IMR-90 (cell line): ENCODE results near the gene ATP6V0E2. TPM values are rescaled to one million over a fixed set of nuclear protein-coding genes. Genes with fewer than 3 reads are reported as not detected.

ENCODE experiments used
- ATAC-seq: fragments of 200-7000 bp; cut with Tn5 transposase; 2 replicates; pipeline ENCODE4 v1.9.1; 2020; ENCODE audit warnings: low read depth, mild to moderate bottlenecking, moderate library complexity
- BruUV-seq: library from RNA; stranded (reverse); fragments of 400-500 nt; replicated peaks from 2 replicates; lab custom pipeline; 2021; lab: Mats Ljungman, UMichigan
- CTCF ChIA-PET: fragments of 300-600 bp; formaldehyde crosslinking; extraction: SDS; loops from one replicate; lab custom pipeline; 2021; ENCODE audit warnings: antibody characterized with exemption; lab: Yijun Ruan, JAX
- POLR2A ChIA-PET: fragments of 300-600 bp; sonication (Branson Sonifier 250); formaldehyde crosslinking; loops from one replicate; lab custom pipeline; 2022; ENCODE audit warnings: antibody characterized with exemption; ENCODE audit not compliant: unreplicated experiment; lab: Charles Lee
- DNase-seq: peaks from one replicate; pipeline ENCODE4 v3.0.0; 2013
- H2AFZ ChIP-seq: replicated peaks from 2 replicates; pipeline ENCODE3; 2013; ENCODE audit warnings: low read length, mild to moderate bottlenecking; ENCODE audit not compliant: poor library complexity
- H2AK5ac ChIP-seq: 2 replicates; pipeline ENCODE4 v1.6.1; 2013; ENCODE audit warnings: low read depth, low read length, inconsistent platforms
- H2AK9ac ChIP-seq: replicated peaks from 2 replicates; pipeline ENCODE3; 2013; ENCODE audit warnings: mild to moderate bottlenecking, low read depth, low read length, moderate library complexity; ENCODE audit not compliant: poor library complexity
- H2BK120ac ChIP-seq: 2 replicates; pipeline ENCODE4 v1.6.1; 2013; ENCODE audit warnings: low read depth, low read length, inconsistent platforms
- H2BK15ac ChIP-seq: 3 replicates; pipeline ENCODE4 v1.6.1; 2013; ENCODE audit warnings: low read depth, low read length, inconsistent platforms
- H2BK20ac ChIP-seq: 2 replicates; pipeline ENCODE4 v1.6.1; 2013; ENCODE audit warnings: low read depth, mild to moderate bottlenecking, inconsistent platforms, low read length, moderate library complexity
- H2BK5ac ChIP-seq: 2 replicates; pipeline ENCODE4 v1.6.1; 2013; ENCODE audit warnings: mild to moderate bottlenecking, low read depth, low read length, inconsistent platforms; ENCODE audit not compliant: poor library complexity, severe bottlenecking
- H3K14ac ChIP-seq: replicated peaks from 2 replicates; pipeline ENCODE4 v1.6.1; 2013; ENCODE audit warnings: low read depth, low read length, inconsistent platforms
- H3K18ac ChIP-seq: 2 replicates; pipeline ENCODE4 v1.6.1; 2013; ENCODE audit warnings: low read depth, low read length, control low read depth
- H3K23ac ChIP-seq: 2 replicates; pipeline ENCODE4 v1.6.1; 2013; ENCODE audit warnings: low read depth, low read length, inconsistent platforms
- H3K27ac ChIP-seq: 2 replicates; pipeline ENCODE4 v1.5.1; 2013; ENCODE audit warnings: mild to moderate bottlenecking, control low read depth, low read length; ENCODE audit not compliant: insufficient read depth
- H3K27me3 ChIP-seq: 2 replicates; pipeline ENCODE4 v1.6.1; 2013; ENCODE audit warnings: low read length; ENCODE audit not compliant: control insufficient read depth, insufficient read depth
- H3K36me3 ChIP-seq: 2 replicates; pipeline ENCODE4 v1.6.1; 2013; ENCODE audit warnings: low read length, mixed read lengths; ENCODE audit not compliant: control insufficient read depth, insufficient read depth
- H3K4ac ChIP-seq: 2 replicates; pipeline ENCODE4 v1.6.1; 2013; ENCODE audit warnings: low read depth, low read length, inconsistent platforms
- H3K4me1 ChIP-seq: 2 replicates; pipeline ENCODE4 v1.6.1; 2013; ENCODE audit warnings: low read length, mixed read lengths; ENCODE audit not compliant: control insufficient read depth, insufficient read depth
- H3K4me2 ChIP-seq: 2 replicates; pipeline ENCODE4 v1.6.1; 2013; ENCODE audit warnings: low read depth, mild to moderate bottlenecking, control low read depth, low read length, moderate library complexity
- H3K4me3 ChIP-seq: 2 replicates; pipeline ENCODE4 v1.5.1; 2013; ENCODE audit warnings: low read depth, mild to moderate bottlenecking, control low read depth, low read length, moderate library complexity; ENCODE audit not compliant: insufficient read depth
- H3K56ac ChIP-seq: 2 replicates; pipeline ENCODE4 v1.6.1; 2013; ENCODE audit warnings: low read length, inconsistent platforms; ENCODE audit not compliant: insufficient read depth; ENCODE audit errors: extremely low read depth
- H3K79me1 ChIP-seq, 2 experiments: 2 replicates each; pipeline ENCODE4 v1.6.1; 2013; ENCODE audit warnings: low read length in 2 of 2, inconsistent platforms in 1 of 2, low read depth in 1 of 2
- H3K9ac ChIP-seq: 2 replicates; pipeline ENCODE4 v1.6.1; 2013; ENCODE audit warnings: low read depth, low read length, control low read depth
- H3K9me1 ChIP-seq: 2 replicates; pipeline ENCODE4 v1.6.1; 2013; ENCODE audit warnings: low read length, inconsistent platforms; ENCODE audit not compliant: insufficient read depth
- H3K9me3 ChIP-seq: 2 replicates; pipeline ENCODE4 v1.6.1; 2013; ENCODE audit warnings: low read length; ENCODE audit not compliant: control insufficient read depth, insufficient read depth
- H4K20me1 ChIP-seq: 2 replicates; pipeline ENCODE4 v1.6.1; 2013; ENCODE audit warnings: low read length, inconsistent platforms; ENCODE audit not compliant: insufficient read depth
- H4K5ac ChIP-seq: 2 replicates; pipeline ENCODE4 v1.6.1; 2013; ENCODE audit warnings: mild to moderate bottlenecking, low read depth, low read length, control low read depth
- H4K8ac ChIP-seq, 2 experiments: 2 replicates each; pipeline ENCODE4 v1.6.1; 2013; ENCODE audit warnings: low read depth in 2 of 2, low read length in 2 of 2, control low read depth in 1 of 2, inconsistent platforms in 1 of 2
- H4K91ac ChIP-seq: 2 replicates; pipeline ENCODE4 v1.6.1; 2013; ENCODE audit warnings: low read depth, low read length, inconsistent platforms; ENCODE audit not compliant: insufficient read depth
- BHLHE40 ChIP-seq: fragments of 150-350 bp; IDR thresholded peaks from 2 replicates; pipeline ENCODE4 v1.6.1; 2016; ENCODE audit warnings: mild to moderate bottlenecking, low read depth, low read length
- CHD1 ChIP-seq: IDR thresholded peaks from 2 replicates; pipeline ENCODE4 v1.6.1; 2012; ENCODE audit warnings: low read depth, low read length, improper control_type of control experiment
- MAFK ChIP-seq: IDR thresholded peaks from 2 replicates; pipeline ENCODE4 v1.6.1; 2012; ENCODE audit warnings: low read depth, low read length, improper control_type of control experiment
- RAD21 ChIP-seq: IDR thresholded peaks from 2 replicates; pipeline ENCODE4 v1.6.1; 2012; ENCODE audit warnings: low read length, improper control_type of control experiment
- WGBS, 2 experiments: methylation state at CpG; one replicate each; pipeline versions ENCODE4 v1.1.5 to v1.1.7; 2013; ENCODE audit warnings: missing lambda C conversion rate in 2 of 2; ENCODE audit not compliant: insufficient read length in 1 of 2; ENCODE audit errors: extremely low coverage in 2 of 2; 5-methylcytosine and 5-hydroxymethylcytosine counted together
- dilution Hi-C: fragments of 300-500 bp; cut with HindIII; formaldehyde crosslinking; loops from one replicate; pipeline ENCODE4 v1.14.3; 2018; ENCODE audit warnings: low sequenced_read_pairs; ENCODE audit not compliant: unreplicated experiment
- in situ Hi-C: fragments of 300-500 bp; cut with MboI; formaldehyde crosslinking; loops from 3 replicates; pipeline ENCODE4 v1.14.3; 2019; ENCODE audit warnings: low sequenced_read_pairs, inconsistent platforms, mixed read lengths
- intact Hi-C: fragments of 100-400 bp; cut with micrococcal nuclease; formaldehyde crosslinking; loops from 2 replicates; pipeline ENCODE4 v1.10.0; 2022
- polyA plus RNA-seq, 3 experiments: library from polyadenylated mRNA; depleted of rRNA; stranded (reverse); fragments of >200 nt; gene quantifications; 2 replicates each; pipeline ENCODE4 v1.2.3, GENCODE V29; 2012; ENCODE audit warnings: low replicate concordance in 1 of 3
- total RNA-seq: library from RNA; depleted of rRNA; stranded (reverse); fragments of >200 nt; gene quantifications from 2 replicates; pipeline ENCODE4 v1.2.3, GENCODE V29; 2012

Gene ATP6V0E2
- total and polyA plus RNA-seq, 2 of the 4 experiments (the other 2 are of a cell fraction) = 5.7 to 30.3 TPM

GRCh38 chr7:149881328-149882247 is 7.8 kb downstream of the ATP6V0E2 start:
- Histone ChIP-seq H2AK9ac (no peak overlapping the region), H3K56ac (no peak overlapping the region), H3K4me3 (no peak overlapping the region), H3K9me3 (no peaks in the 10 kb centered on the region), H3K36me3 (no peaks in the 10 kb centered on the region), H3K4me1 (peaks cover 3% of the 10 kb centered on the region; the same call in 1 of the 2 replicates), H2BK15ac (no peak overlapping the region), H2BK120ac (no peak overlapping the region), H3K79me1 (no peaks in the 10 kb centered on the region), H4K5ac (no peak overlapping the region), H2BK20ac (no peak overlapping the region), H3K4me2 (no peak overlapping the region), H4K20me1 (no peaks in the 10 kb centered on the region), H4K91ac (no peak overlapping the region), H3K9ac (no peak overlapping the region), H3K4ac (no peak overlapping the region), H2AK5ac (no peak overlapping the region), H3K14ac (no peak overlapping the region), H3K23ac (no peak overlapping the region), H2BK5ac (no peak overlapping the region), H3K18ac (no peak overlapping the region), H3K9me1 (no peaks in the 10 kb centered on the region), H3K27me3 (no peaks in the 10 kb centered on the region), H4K8ac (no peak overlapping the region), H2AFZ (no peak overlapping the region), H3K27ac (no peak overlapping the region)
- TF ChIP-seq CHD1 (no peak), MAFK (no peak), RAD21 (no peak), BHLHE40 (no peak)
- POLR2A ChIA-PET = no interaction called here
- DNase-seq (no peak), ATAC-seq (no peak)
- dilution Hi-C loops = no loop called here
- intact Hi-C loops = loop anchor here (5.0 kb wide), 2 partner anchors 121 to 166 kb away; no protein-coding TSS in a partner anchor
- BruUV-seq = no TSS peak
- 53% methylated on average over 3 of the region's 19 CpGs; no CpG with 5 or more reads in 1 of the 2 experiments for WGBS, 2 experiments
- in situ Hi-C loops = no loop called here
- CTCF ChIA-PET = no interaction called here
